Smooth muscle cell (in vitro differentiated cells): Measurements from ENCODE around the gene POLR2L. TPM values are rescaled to one million over a fixed set of nuclear protein-coding genes. Genes with fewer than 3 reads are reported as not detected.

Experiments
- DNase-seq: peaks from one replicate; lab custom pipeline; 2025; ENCODE audit not compliant: unreplicated experiment; lab: John Stamatoyannopoulos, UW
- H2AFZ ChIP-seq: fragments of 200-600 bp; sonication (generic); 2 replicates; pipeline ENCODE4 v1.6.0; 2016; ENCODE audit warnings: antibody characterized with exemption, low read depth, mild to moderate bottlenecking
- H3F3A ChIP-seq: fragments of 200-600 bp; sonication (generic); 2 replicates; pipeline ENCODE4 v1.6.0; 2017; ENCODE audit warnings: antibody characterized with exemption, low read depth
- H3K27ac ChIP-seq: fragments of 200-600 bp; sonication (generic); 2 replicates; pipeline ENCODE4 v1.5.1; 2016; ENCODE audit warnings: low read depth, mild to moderate bottlenecking
- H3K27me3 ChIP-seq: fragments of 200-600 bp; sonication (generic); 2 replicates; pipeline ENCODE4 v1.6.1; 2016; ENCODE audit warnings: low read depth, mild to moderate bottlenecking
- H3K36me3 ChIP-seq: fragments of 200-600 bp; sonication (generic); 2 replicates; pipeline ENCODE4 v1.5.1; 2016; ENCODE audit warnings: low read depth
- H3K4me1 ChIP-seq: fragments of 200-600 bp; sonication (generic); 2 replicates; pipeline ENCODE4 v1.5.1; 2016; ENCODE audit warnings: low read depth
- H3K4me2 ChIP-seq: fragments of 200-600 bp; sonication (generic); 2 replicates; pipeline ENCODE4 v1.6.0; 2016; ENCODE audit warnings: mild to moderate bottlenecking
- H3K4me3 ChIP-seq: fragments of 200-600 bp; sonication (generic); 2 replicates; pipeline ENCODE4 v1.5.1; 2016; ENCODE audit warnings: mild to moderate bottlenecking
- H3K79me2 ChIP-seq: fragments of 200-600 bp; sonication (generic); 2 replicates; pipeline ENCODE4 v1.6.0; 2016; ENCODE audit warnings: low read depth, mild to moderate bottlenecking
- H3K9ac ChIP-seq: fragments of 200-600 bp; sonication (generic); 2 replicates; pipeline ENCODE4 v1.6.0; 2016; ENCODE audit warnings: low read depth
- H3K9me3 ChIP-seq: fragments of 200-600 bp; sonication (generic); replicated peaks from 2 replicates; pipeline ENCODE4 v1.5.1; 2016; ENCODE audit warnings: low read depth
- H4K20me1 ChIP-seq: fragments of 200-600 bp; sonication (generic); 2 replicates; pipeline ENCODE4 v1.6.0; 2016; ENCODE audit warnings: low read depth
- WGBS: methylation state at CpG from one replicate; pipeline ENCODE4 v1.1.7; 2016; ENCODE audit warnings: low lambda C conversion rate; 5-methylcytosine and 5-hydroxymethylcytosine counted together
- polyA plus RNA-seq: library from polyadenylated mRNA; unstranded; fragments of >200 nt; fragmentation: Nextera tagmentation; extraction: Ambion mirVana; gene quantifications from 2 replicates; pipeline ENCODE4 v1.2.1, GENCODE V29; 2016
- total RNA-seq: library from RNA; depleted of rRNA; stranded (reverse); fragments of >200 nt; gene quantifications from 2 replicates; pipeline ENCODE4 v1.2.3, GENCODE V29; 2014
- TF ChIP-seq, protein P1 (sequence below): fragments of 200-600 bp; sonication (generic); IDR thresholded peaks from 2 replicates; pipeline ENCODE4 v1.5.1; 2017; ENCODE audit warnings: borderline replicate concordance, mild to moderate bottlenecking, antibody characterized with exemption; ENCODE audit not compliant: insufficient read depth, poor library complexity, severe bottlenecking

The POLR2L gene
- total and polyA plus RNA-seq, 2 experiments from 2014 or later, result 51.4 to 380 TPM

DNA sequence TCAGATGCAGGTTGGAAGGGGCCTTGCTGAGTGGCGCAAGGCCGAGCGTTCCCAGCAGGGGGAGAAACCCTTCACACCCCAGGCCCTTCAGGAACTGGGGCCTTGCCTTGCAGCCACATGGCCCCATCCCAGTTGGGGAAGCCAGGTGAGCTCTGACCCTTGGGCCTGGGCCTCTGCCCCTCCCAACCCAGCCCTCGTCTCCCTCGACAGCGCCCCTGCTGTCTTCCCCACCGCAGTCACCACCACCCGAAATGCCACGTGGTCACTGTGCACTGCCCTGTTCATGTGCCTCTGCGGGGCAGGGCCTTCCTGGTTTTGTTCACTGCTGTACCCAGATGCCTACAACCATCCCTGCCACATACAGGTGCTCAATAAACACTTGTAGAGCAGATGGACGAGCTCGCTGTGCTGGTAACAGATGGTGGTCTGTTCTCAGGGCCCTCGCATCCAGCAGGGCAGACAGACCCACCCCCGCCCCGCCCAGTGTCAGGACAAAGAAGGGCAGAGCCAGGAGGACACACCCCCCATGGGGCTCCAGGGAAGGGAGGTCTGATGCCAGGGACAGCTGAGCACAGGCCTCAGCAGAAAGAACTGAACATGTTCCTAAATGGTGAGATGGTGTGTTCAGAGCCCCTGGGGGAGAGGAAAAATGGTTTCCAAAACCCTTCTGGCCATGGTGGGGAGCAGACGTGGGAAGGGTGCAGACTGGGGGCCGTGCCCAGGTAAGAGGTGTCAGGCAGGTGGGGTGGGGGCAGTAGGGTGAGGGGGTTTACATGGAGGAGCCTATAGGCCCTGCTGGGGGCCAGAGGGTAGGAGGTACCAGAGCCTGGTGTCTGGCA lies 3.7 kb downstream of the POLR2L start:
- H4K20me1 ChIP-seq, result peaks cover 83% of the 10 kb centered on the region
- no peak overlapping the region for H3K9ac ChIP-seq
- no peak overlapping the region for H3K4me2 ChIP-seq

DNA sequence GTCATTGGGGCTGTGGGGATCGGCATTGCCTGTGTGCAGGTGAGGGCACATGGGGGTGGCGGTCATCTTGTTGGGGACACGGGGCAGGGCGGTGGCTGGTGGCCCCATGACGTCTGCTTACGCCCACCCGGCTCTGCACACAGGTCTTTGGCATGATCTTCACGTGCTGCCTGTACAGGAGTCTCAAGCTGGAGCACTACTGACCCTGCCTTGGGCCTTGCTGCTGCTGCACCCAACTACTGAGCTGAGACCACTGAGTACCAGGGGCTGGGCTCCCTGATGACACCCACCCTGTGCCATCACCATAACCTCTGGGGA lies 4.4 kb downstream of the POLR2L start:
- no peak overlapping the region for H2AFZ ChIP-seq
- no peak overlapping the region for H3K9ac ChIP-seq
- H4K20me1 ChIP-seq, result peaks cover 84% of the 10 kb centered on the region
- H3K27ac ChIP-seq, result no peak overlapping the region
- H3K79me2 ChIP-seq, result peaks cover 49% of the 10 kb centered on the region
- no peak overlapping the region for H3K4me3 ChIP-seq
- no peaks in the 10 kb centered on the region for H3K9me3 ChIP-seq
- peaks cover 23% of the 10 kb centered on the region for H3F3A ChIP-seq
- 84% methylated on average over 8 of the region's 8 CpGs for WGBS
- H3K36me3 ChIP-seq, result no peaks in the 10 kb centered on the region
- H3K4me2 ChIP-seq, result no peak overlapping the region
- H3K27me3 ChIP-seq, result no peaks in the 10 kb centered on the region
- peaks cover 12% of the 10 kb centered on the region for H3K4me1 ChIP-seq
- no peak for DNase-seq
- TF ChIP-seq, protein P1, sequence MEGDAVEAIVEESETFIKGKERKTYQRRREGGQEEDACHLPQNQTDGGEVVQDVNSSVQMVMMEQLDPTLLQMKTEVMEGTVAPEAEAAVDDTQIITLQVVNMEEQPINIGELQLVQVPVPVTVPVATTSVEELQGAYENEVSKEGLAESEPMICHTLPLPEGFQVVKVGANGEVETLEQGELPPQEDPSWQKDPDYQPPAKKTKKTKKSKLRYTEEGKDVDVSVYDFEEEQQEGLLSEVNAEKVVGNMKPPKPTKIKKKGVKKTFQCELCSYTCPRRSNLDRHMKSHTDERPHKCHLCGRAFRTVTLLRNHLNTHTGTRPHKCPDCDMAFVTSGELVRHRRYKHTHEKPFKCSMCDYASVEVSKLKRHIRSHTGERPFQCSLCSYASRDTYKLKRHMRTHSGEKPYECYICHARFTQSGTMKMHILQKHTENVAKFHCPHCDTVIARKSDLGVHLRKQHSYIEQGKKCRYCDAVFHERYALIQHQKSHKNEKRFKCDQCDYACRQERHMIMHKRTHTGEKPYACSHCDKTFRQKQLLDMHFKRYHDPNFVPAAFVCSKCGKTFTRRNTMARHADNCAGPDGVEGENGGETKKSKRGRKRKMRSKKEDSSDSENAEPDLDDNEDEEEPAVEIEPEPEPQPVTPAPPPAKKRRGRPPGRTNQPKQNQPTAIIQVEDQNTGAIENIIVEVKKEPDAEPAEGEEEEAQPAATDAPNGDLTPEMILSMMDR, result no peak

More for the DNA sequence above, 3.7 kb downstream of the POLR2L start:
- Histone ChIP-seq H2AFZ (no peak overlapping the region), H3K9me3 (no peaks in the 10 kb centered on the region), H3K4me3 (no peak overlapping the region), H3K36me3 (no peaks in the 10 kb centered on the region), H3F3A (peaks cover 23% of the 10 kb centered on the region), H3K27ac (no peak overlapping the region), H3K27me3 (no peaks in the 10 kb centered on the region), H3K79me2 (peaks cover 43% of the 10 kb centered on the region), H3K4me1 (peaks cover 14% of the 10 kb centered on the region)
- DNase-seq, result no peak
- 68% methylated on average over 14 of the region's 17 CpGs for WGBS
- TF ChIP-seq, protein P1, result no peak

DNA sequence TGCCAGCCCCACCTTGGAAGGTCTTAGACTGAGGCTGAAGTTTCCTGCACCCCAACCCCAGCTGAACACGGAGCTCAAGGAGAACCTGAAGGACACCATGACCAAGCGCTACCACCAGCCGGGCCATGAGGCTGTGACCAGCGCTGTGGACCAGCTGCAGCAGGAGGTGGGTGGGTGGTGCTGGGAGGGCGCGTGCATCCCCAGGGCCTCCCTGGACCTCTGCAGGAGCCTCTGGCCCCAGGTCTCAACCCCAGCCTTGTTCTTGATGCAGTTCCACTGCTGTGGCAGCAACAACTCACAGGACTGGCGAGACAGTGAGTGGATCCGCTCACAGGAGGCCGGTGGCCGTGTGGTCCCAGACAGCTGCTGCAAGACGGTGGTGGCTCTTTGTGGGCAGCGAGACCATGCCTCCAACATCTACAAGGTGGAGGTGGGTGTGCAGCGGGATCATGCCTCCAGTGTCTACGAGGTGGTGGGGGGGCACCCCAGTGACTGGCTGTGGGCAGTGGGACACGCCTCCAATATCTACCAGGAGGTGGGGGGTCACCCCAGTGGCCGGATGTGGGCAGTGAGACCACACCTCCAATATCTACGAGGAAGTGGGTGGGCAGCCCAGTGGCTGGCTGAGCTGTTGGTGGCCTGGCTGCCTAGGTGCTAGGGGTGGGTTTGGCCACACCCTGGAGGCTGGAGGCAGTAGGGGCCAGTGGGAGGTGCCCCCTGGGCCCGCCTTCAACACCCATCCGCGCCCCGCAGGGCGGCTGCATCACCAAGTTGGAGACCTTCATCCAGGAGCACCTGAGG lies 4.9 kb downstream of the POLR2L start:
- Histone ChIP-seq H3K9ac (no peak overlapping the region), H3K79me2 (peaks cover 48% of the 10 kb centered on the region), H3K27me3 (no peaks in the 10 kb centered on the region), H3F3A (peaks cover 23% of the 10 kb centered on the region), H3K4me3 (no peak overlapping the region), H4K20me1 (peaks cover 84% of the 10 kb centered on the region), H3K4me2 (no peak overlapping the region), H3K36me3 (no peaks in the 10 kb centered on the region), H3K4me1 (peaks cover 14% of the 10 kb centered on the region), H3K9me3 (no peaks in the 10 kb centered on the region), H3K27ac (no peak overlapping the region), H2AFZ (no peak overlapping the region)
- no peak for DNase-seq
- WGBS, result 94% methylated on average over 20 of the region's 22 CpGs
- TF ChIP-seq, protein P1, result no peak
